A673 (cell line): Measurements from ENCODE around the gene AMZ1. TPM values are rescaled to one million over a fixed set of nuclear protein-coding genes. Genes with fewer than 3 reads are reported as not detected.
"Not testable (repeated sequence)": the region's sequence is repeated elsewhere in the genome, so short reads cannot be mapped to it uniquely, and the experiment has no call there.

Source experiments
- BruUV-seq: library from RNA; stranded (reverse); fragments of 400-500 nt; replicated peaks from 2 replicates; lab custom pipeline; 2021; lab: Mats Ljungman, UMichigan
- CTCF ChIA-PET: fragments of 300-600 bp; sonication (Branson Sonifier 250); formaldehyde crosslinking; loops from one replicate; lab custom pipeline; 2022; ENCODE audit warnings: antibody characterized with exemption; lab: Charles Lee
- POLR2A ChIA-PET: fragments of 300-600 bp; sonication (Branson Sonifier 250); formaldehyde crosslinking; loops from one replicate; lab custom pipeline; 2022; ENCODE audit warnings: antibody characterized with exemption; ENCODE audit not compliant: low non-redundant PET; lab: Charles Lee
- DNase-seq: peaks from one replicate; pipeline ENCODE4 v3.0.0-alpha.2; 2015; ENCODE audit warnings: low spot score
- H3K27ac ChIP-seq: fragments of 200-600 bp; sonication (generic); 2 replicates; pipeline ENCODE4 v1.5.1; 2016; ENCODE audit warnings: mixed run types, low read depth, mild to moderate bottlenecking, mixed read lengths, antibody characterized with exemption, low read length; ENCODE audit not compliant: poor library complexity, severe bottlenecking
- H3K27me3 ChIP-seq: fragments of 200-600 bp; sonication (generic); replicated peaks from 2 replicates; pipeline ENCODE4 v1.6.1; 2017; ENCODE audit warnings: mixed run types, low read depth, mild to moderate bottlenecking, mixed read lengths, antibody characterized with exemption, low read length; ENCODE audit not compliant: insufficient read depth, poor library complexity
- H3K36me3 ChIP-seq: fragments of 200-600 bp; sonication (generic); 2 replicates; pipeline ENCODE4 v1.6.1; 2016; ENCODE audit warnings: mixed run types, mild to moderate bottlenecking, mixed read lengths, antibody characterized with exemption, low read length; ENCODE audit not compliant: insufficient read depth, poor library complexity, severe bottlenecking
- H3K4me1 ChIP-seq: fragments of 200-600 bp; sonication (generic); 2 replicates; pipeline ENCODE4 v1.6.1; 2017; ENCODE audit warnings: mixed run types, mild to moderate bottlenecking, mixed read lengths, antibody characterized with exemption, low read length; ENCODE audit not compliant: insufficient read depth, poor library complexity, severe bottlenecking
- H3K4me3 ChIP-seq: fragments of 200-600 bp; sonication (generic); 2 replicates; pipeline ENCODE4 v1.5.1; 2016; ENCODE audit warnings: low read depth, mixed run types, mild to moderate bottlenecking, mixed read lengths, low read length; ENCODE audit not compliant: poor library complexity, severe bottlenecking
- H3K9me3 ChIP-seq: fragments of 200-600 bp; sonication (generic); 2 replicates; pipeline ENCODE4 v1.6.1; 2016; ENCODE audit warnings: mixed run types, low read depth, mild to moderate bottlenecking, mixed read lengths, antibody characterized with exemption, low read length; ENCODE audit not compliant: poor library complexity, severe bottlenecking
- EZH2 ChIP-seq: fragments of 200-600 bp; sonication (generic); IDR thresholded peaks from 2 replicates; pipeline ENCODE4 v1.6.1; 2017; ENCODE audit warnings: borderline replicate concordance, low read depth, mild to moderate bottlenecking, mixed read lengths, antibody characterized with exemption, low read length; ENCODE audit not compliant: poor library complexity, severe bottlenecking
- intact Hi-C: fragments of 100-400 bp; cut with micrococcal nuclease; formaldehyde crosslinking; loops from one replicate; pipeline ENCODE4 v1.10.0; 2022; ENCODE audit not compliant: unreplicated experiment
- total RNA-seq: library from RNA; stranded (reverse); gene quantifications from 2 replicates; pipeline ENCODE4 v1.2.3, GENCODE V29; 2021
- TF ChIP-seq, protein P1 (sequence below): fragments of 300-800, 200-600 bp; sonication (generic); conservative IDR thresholded peaks from 2 replicates; pipeline ENCODE4 v1.5.1; 2017; ENCODE audit warnings: low read depth, mild to moderate bottlenecking, antibody characterized with exemption, low read length, moderate library complexity, mixed read lengths

The AMZ1 gene
- total RNA-seq, 1 experiment from 2014 or later, result not detected

- intact Hi-C loops, result no loop called here
- Histone ChIP-seq H3K27me3 (no peaks in the 10 kb centered on the region), H3K4me3 (no peak overlapping the region), H3K36me3 (no peaks in the 10 kb centered on the region), H3K9me3 (no peaks in the 10 kb centered on the region), H3K27ac (no peak overlapping the region), H3K4me1 (no peaks in the 10 kb centered on the region)
- CTCF ChIA-PET, result no interaction called here
- BruUV-seq, result no TSS peak
- POLR2A ChIA-PET, result no interaction called here
- no peak for DNase-seq
- TF ChIP-seq, protein P1, sequence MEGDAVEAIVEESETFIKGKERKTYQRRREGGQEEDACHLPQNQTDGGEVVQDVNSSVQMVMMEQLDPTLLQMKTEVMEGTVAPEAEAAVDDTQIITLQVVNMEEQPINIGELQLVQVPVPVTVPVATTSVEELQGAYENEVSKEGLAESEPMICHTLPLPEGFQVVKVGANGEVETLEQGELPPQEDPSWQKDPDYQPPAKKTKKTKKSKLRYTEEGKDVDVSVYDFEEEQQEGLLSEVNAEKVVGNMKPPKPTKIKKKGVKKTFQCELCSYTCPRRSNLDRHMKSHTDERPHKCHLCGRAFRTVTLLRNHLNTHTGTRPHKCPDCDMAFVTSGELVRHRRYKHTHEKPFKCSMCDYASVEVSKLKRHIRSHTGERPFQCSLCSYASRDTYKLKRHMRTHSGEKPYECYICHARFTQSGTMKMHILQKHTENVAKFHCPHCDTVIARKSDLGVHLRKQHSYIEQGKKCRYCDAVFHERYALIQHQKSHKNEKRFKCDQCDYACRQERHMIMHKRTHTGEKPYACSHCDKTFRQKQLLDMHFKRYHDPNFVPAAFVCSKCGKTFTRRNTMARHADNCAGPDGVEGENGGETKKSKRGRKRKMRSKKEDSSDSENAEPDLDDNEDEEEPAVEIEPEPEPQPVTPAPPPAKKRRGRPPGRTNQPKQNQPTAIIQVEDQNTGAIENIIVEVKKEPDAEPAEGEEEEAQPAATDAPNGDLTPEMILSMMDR, result no peak
- no peak for TF ChIP-seq EZH2
Observed at GRCh38 chr7:2724453-2725177, 36.6 kb downstream of the AMZ1 start.

GRCh38 chr7:2725178-2726105 lies 37.4 kb downstream of the AMZ1 start:
- intact Hi-C loops, result no loop called here
- H3K9me3 ChIP-seq, result no peaks in the 10 kb centered on the region
- TF ChIP-seq, protein P1, result no peak
- TF ChIP-seq EZH2, result no peak
- DNase-seq, result no peak
- ChIA-PET POLR2A (no interaction called here), CTCF (no interaction called here)
- no peaks in the 10 kb centered on the region for H3K4me1 ChIP-seq
- no peaks in the 10 kb centered on the region for H3K36me3 ChIP-seq
- no peak overlapping the region for H3K4me3 ChIP-seq
- BruUV-seq, result no TSS peak
- no peak overlapping the region for H3K27ac ChIP-seq
- H3K27me3 ChIP-seq, result no peaks in the 10 kb centered on the region

- Histone ChIP-seq H3K36me3 (no peaks in the 10 kb centered on the region), H3K4me3 (no peak overlapping the region), H3K27ac (no peak overlapping the region), H3K27me3 (no peaks in the 10 kb centered on the region), H3K4me1 (no peaks in the 10 kb centered on the region), H3K9me3 (no peaks in the 10 kb centered on the region)
- DNase-seq, result no peak
- ChIA-PET CTCF (no interaction called here), POLR2A (no interaction called here)
- intact Hi-C loops, result no loop called here
- TF ChIP-seq EZH2, result no peak
- TF ChIP-seq, protein P1, result no peak
- no TSS peak for BruUV-seq
Observed at GRCh38 chr7:2726316-2727018, 38.5 kb downstream of the AMZ1 start.

- POLR2A ChIA-PET, CTCF ChIA-PET, H3K27ac ChIP-seq, DNase-seq, H3K4me3 ChIP-seq, H3K27me3 ChIP-seq, BruUV-seq, intact Hi-C loops, H3K36me3 ChIP-seq, H3K9me3 ChIP-seq, H3K4me1 ChIP-seq: not testable (repeated sequence)
Observed at GRCh38 chr7:2727206-2727605, 39.2 kb downstream of the AMZ1 start.
